Mesenchymal stem cell (in vitro differentiated cells and primary cell): ENCODE data around the gene SNCAIP.
A peak's percentile ranks its signal among the peaks of the same experiment; 100 is the strongest.

ENCODE experiments used
- DNase-seq: peaks from one replicate; pipeline ENCODE4 v3.0.0-alpha.2; 2013
- H2AFZ ChIP-seq: one replicate; pipeline ENCODE4 v1.6.1; 2013; ENCODE audit warnings: low read depth, mild to moderate bottlenecking, control low read depth, inconsistent platforms, low read length, moderate library complexity
- H2AK5ac ChIP-seq: 2 replicates; pipeline ENCODE4 v1.6.1; 2013; ENCODE audit warnings: low read length, moderate library complexity, mild to moderate bottlenecking, inconsistent platforms; ENCODE audit not compliant: severe bottlenecking
- H2BK120ac ChIP-seq: one replicate; pipeline ENCODE4 v1.6.1; 2013; ENCODE audit warnings: low read depth, mild to moderate bottlenecking, inconsistent platforms, low read length, moderate library complexity
- H2BK12ac ChIP-seq, 2 experiments: one replicate each; pipeline ENCODE4 v1.6.1; 2013; ENCODE audit warnings: inconsistent platforms in 2 of 2, low read length in 2 of 2, mild to moderate bottlenecking in 2 of 2, moderate library complexity in 2 of 2, control low read depth in 1 of 2
- H2BK15ac ChIP-seq: one replicate; pipeline ENCODE4 v1.6.1; 2013; ENCODE audit warnings: mild to moderate bottlenecking, low read depth, inconsistent platforms; ENCODE audit not compliant: poor library complexity, severe bottlenecking
- H2BK5ac ChIP-seq: 2 replicates; pipeline ENCODE4 v1.6.1; 2013; ENCODE audit warnings: low read depth, mild to moderate bottlenecking, low read length, control low read depth, inconsistent platforms; ENCODE audit not compliant: poor library complexity, severe bottlenecking
- H3K14ac ChIP-seq, 2 experiments: one replicate each; pipeline ENCODE4 v1.6.1; 2013; ENCODE audit warnings: inconsistent platforms in 2 of 2, low read length in 2 of 2, control low read depth in 1 of 2, mild to moderate bottlenecking in 1 of 2, moderate library complexity in 1 of 2
- H3K18ac ChIP-seq, 2 experiments: one replicate each; pipeline ENCODE4 v1.6.1; 2013; ENCODE audit warnings: inconsistent platforms in 2 of 2, low read length in 2 of 2, control low read depth in 1 of 2, low read depth in 1 of 2, mild to moderate bottlenecking in 1 of 2
- H3K23ac ChIP-seq, 2 experiments: one replicate each; pipeline ENCODE4 v1.6.1; 2013; ENCODE audit warnings: inconsistent platforms in 2 of 2, low read length in 2 of 2, mild to moderate bottlenecking in 2 of 2, moderate library complexity in 2 of 2, control low read depth in 1 of 2
- H3K27ac ChIP-seq: 2 replicates; pipeline ENCODE4 v1.5.1; 2013; ENCODE audit warnings: mild to moderate bottlenecking, moderate library complexity, low read length, control low read depth, inconsistent platforms; ENCODE audit not compliant: poor library complexity, severe bottlenecking
- H3K27me3 ChIP-seq, 2 experiments: 2 replicates each; pipeline versions ENCODE4 v1.6.1 to v1.7.0; 2013; ENCODE audit warnings: low read length in 2 of 2, mild to moderate bottlenecking in 2 of 2, moderate library complexity in 2 of 2, control low read depth in 1 of 2, inconsistent platforms in 1 of 2; ENCODE audit not compliant: control insufficient read depth in 1 of 2, insufficient read depth in 1 of 2
- H3K36me3 ChIP-seq, 2 experiments: 2 replicates each; pipeline versions ENCODE4 v1.6.1 to v1.7.0; 2013; ENCODE audit warnings: low read length in 2 of 2, control low read depth in 1 of 2, inconsistent platforms in 1 of 2, low read depth in 1 of 2, mild to moderate bottlenecking in 1 of 2; ENCODE audit not compliant: insufficient read depth in 2 of 2, control insufficient read depth in 1 of 2
- H3K4ac ChIP-seq, 2 experiments: one replicate each; pipeline ENCODE4 v1.6.1; 2013; ENCODE audit warnings: inconsistent platforms in 2 of 2, low read length in 2 of 2, mild to moderate bottlenecking in 2 of 2, moderate library complexity in 2 of 2, control low read depth in 1 of 2, low read depth in 1 of 2
- H3K4me1 ChIP-seq: 2 replicates; pipeline ENCODE4 v1.6.1; 2013; ENCODE audit warnings: low read depth, low read length, control low read depth; ENCODE audit not compliant: control insufficient read depth, insufficient read depth
- H3K4me2 ChIP-seq: 2 replicates; pipeline ENCODE4 v1.6.1; 2013; ENCODE audit warnings: low read length, mild to moderate bottlenecking, inconsistent platforms; ENCODE audit not compliant: poor library complexity, severe bottlenecking
- H3K4me3 ChIP-seq, 2 experiments: 2 replicates each; pipeline versions ENCODE4 v1.5.1 to v1.7.0; 2013; ENCODE audit warnings: low read length in 2 of 2, mild to moderate bottlenecking in 2 of 2, control low read depth in 1 of 2, low read depth in 1 of 2; ENCODE audit not compliant: insufficient read depth in 1 of 2
- H3K79me1 ChIP-seq: replicated peaks from 2 replicates; pipeline ENCODE4 v1.6.1; 2013; ENCODE audit warnings: mild to moderate bottlenecking, control low read depth, low read length, inconsistent platforms; ENCODE audit not compliant: poor library complexity, severe bottlenecking
- H3K9ac ChIP-seq: 2 replicates; pipeline ENCODE4 v1.7.0; 2013; ENCODE audit warnings: mild to moderate bottlenecking, low read length, moderate library complexity
- H3K9me3 ChIP-seq: 2 replicates; pipeline ENCODE4 v1.7.0; 2013; ENCODE audit warnings: mild to moderate bottlenecking, low read length; ENCODE audit not compliant: control insufficient read depth
- H4K8ac ChIP-seq: one replicate; pipeline ENCODE4 v1.6.1; 2013; ENCODE audit warnings: inconsistent platforms, mild to moderate bottlenecking, low read length, moderate library complexity
- H4K91ac ChIP-seq: one replicate; pipeline ENCODE4 v1.6.1; 2013; ENCODE audit warnings: mild to moderate bottlenecking, low read length, inconsistent platforms
- WGBS: methylation state at CpG from one replicate; pipeline ENCODE4 v1.1.7; 2013; ENCODE audit warnings: mixed read lengths; 5-methylcytosine and 5-hydroxymethylcytosine counted together

Gene SNCAIP

DNA sequence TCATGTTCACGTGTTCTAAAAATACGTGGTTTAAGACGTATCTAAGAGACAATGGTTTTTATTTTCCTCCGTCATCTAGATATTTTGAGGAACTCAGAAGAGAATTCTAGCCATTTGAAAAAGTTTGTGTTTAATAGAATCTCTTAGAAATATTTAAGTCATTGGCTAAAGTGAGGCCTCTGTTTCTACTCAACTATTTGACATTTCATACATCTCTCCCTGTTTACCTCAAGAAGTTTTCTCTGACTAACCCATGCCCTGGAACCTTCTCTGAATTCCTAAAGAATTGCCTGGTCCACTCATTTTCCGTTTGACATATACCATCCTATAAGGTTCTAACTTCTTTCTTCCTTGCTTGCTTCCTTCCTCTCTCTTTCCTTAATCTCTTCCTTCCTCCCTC, 178.7 kb downstream of the SNCAIP start:
- no peak overlapping the region for H4K8ac ChIP-seq
- H3K79me1 ChIP-seq: no peaks in the 10 kb centered on the region
- H2BK120ac ChIP-seq: no peak overlapping the region
- no peak overlapping the region for H3K9ac ChIP-seq
- no peak overlapping the region for H4K91ac ChIP-seq
- H3K23ac ChIP-seq: no peak overlapping the region
- no peak overlapping the region for H2AFZ ChIP-seq
- no peak for DNase-seq
- no peak overlapping the region for H2BK15ac ChIP-seq
- H3K36me3 ChIP-seq: no peaks in the 10 kb centered on the region
- H3K4me1 ChIP-seq: no peaks in the 10 kb centered on the region
- H3K9me3 ChIP-seq: no peaks in the 10 kb centered on the region
- no peak overlapping the region for H3K4me2 ChIP-seq
- H2BK12ac ChIP-seq: no peak overlapping the region
- H2AK5ac ChIP-seq: no peak overlapping the region
- no peak overlapping the region for H2BK5ac ChIP-seq
- no peak overlapping the region for H3K4ac ChIP-seq
- WGBS: 96% methylated on average over 5 of the region's 5 CpGs
- H3K27ac ChIP-seq: no peak overlapping the region
- no peak overlapping the region for H3K18ac ChIP-seq
- H3K4me3 ChIP-seq: no peak overlapping the region
- no peak overlapping the region for H3K14ac ChIP-seq
- H3K27me3 ChIP-seq: peaks cover 0 to 4% of the 10 kb centered on the region in 2 experiments

- no peaks in the 10 kb centered on the region for H3K36me3 ChIP-seq
- no peak overlapping the region for H3K23ac ChIP-seq
Measured at GRCh38 chr5:122492675-122493074, 180.6 kb downstream of the SNCAIP start.

GRCh38 chr5:122493091-122494021, 181.3 kb downstream of the SNCAIP start:
- no peak overlapping the region for H3K4me2 ChIP-seq
- no peak overlapping the region for H2AK5ac ChIP-seq
- no peak overlapping the region for H2BK120ac ChIP-seq
- no peak overlapping the region for H3K27ac ChIP-seq
- no peak overlapping the region for H3K4me3 ChIP-seq
- no peak overlapping the region for H3K23ac ChIP-seq
- H3K36me3 ChIP-seq: no peaks in the 10 kb centered on the region
- H2BK15ac ChIP-seq: no peak overlapping the region
- no peaks in the 10 kb centered on the region for H3K4me1 ChIP-seq
- no peak overlapping the region for H3K18ac ChIP-seq
- DNase-seq: no peak
- no peak overlapping the region for H3K9ac ChIP-seq
- H3K14ac ChIP-seq: no peak overlapping the region
- H2BK12ac ChIP-seq: peak overlapping the region in 1 of 2 experiments; percentile 7
- H3K79me1 ChIP-seq: no peaks in the 10 kb centered on the region
- no peak overlapping the region for H2AFZ ChIP-seq
- H3K4ac ChIP-seq: no peak overlapping the region
- peaks cover 0 to 4% of the 10 kb centered on the region in 2 experiments for H3K27me3 ChIP-seq
- no peak overlapping the region for H4K91ac ChIP-seq
- no peak overlapping the region for H4K8ac ChIP-seq
- WGBS: 64% methylated on average over 9 of the region's 9 CpGs
- H2BK5ac ChIP-seq: no peak overlapping the region
- H3K9me3 ChIP-seq: no peaks in the 10 kb centered on the region

More at GRCh38 chr5:122492675-122493074, 180.6 kb downstream of the SNCAIP start:
- H2BK120ac ChIP-seq: no peak overlapping the region
- no peak overlapping the region for H2BK12ac ChIP-seq
- no peak overlapping the region for H3K4me2 ChIP-seq
- no peak overlapping the region for H3K9ac ChIP-seq
- H3K27me3 ChIP-seq: peaks cover 0 to 4% of the 10 kb centered on the region in 2 experiments
- no peak overlapping the region for H2BK15ac ChIP-seq
- H3K79me1 ChIP-seq: no peaks in the 10 kb centered on the region
- WGBS: 74% methylated on average over 2 of the region's 3 CpGs
- H3K14ac ChIP-seq: no peak overlapping the region
- DNase-seq: peak; percentile 25
- no peak overlapping the region for H3K18ac ChIP-seq
- no peak overlapping the region for H4K8ac ChIP-seq
- no peak overlapping the region for H3K4me3 ChIP-seq
- no peak overlapping the region for H2AK5ac ChIP-seq
- H2BK5ac ChIP-seq: no peak overlapping the region
- no peaks in the 10 kb centered on the region for H3K9me3 ChIP-seq
- H3K27ac ChIP-seq: no peak overlapping the region
- no peak overlapping the region for H3K4ac ChIP-seq
- H4K91ac ChIP-seq: no peak overlapping the region
- H3K4me1 ChIP-seq: no peaks in the 10 kb centered on the region
- no peak overlapping the region for H2AFZ ChIP-seq

GRCh38 chr5:122494109-122494508, 182.1 kb downstream of the SNCAIP start:
- no peaks in the 10 kb centered on the region for H3K36me3 ChIP-seq
- no peak overlapping the region for H4K91ac ChIP-seq
- H3K14ac ChIP-seq: no peak overlapping the region
- no peak overlapping the region for H4K8ac ChIP-seq
- H3K23ac ChIP-seq: no peak overlapping the region
- no peak overlapping the region for H3K27ac ChIP-seq
- no peak overlapping the region for H3K18ac ChIP-seq
- H3K4me2 ChIP-seq: no peak overlapping the region
- DNase-seq: no peak
- H3K4ac ChIP-seq: no peak overlapping the region
- no peaks in the 10 kb centered on the region for H3K79me1 ChIP-seq
- H3K4me3 ChIP-seq: no peak overlapping the region
- H2AK5ac ChIP-seq: no peak overlapping the region
- H2BK15ac ChIP-seq: no peak overlapping the region
- H3K9me3 ChIP-seq: no peaks in the 10 kb centered on the region
- H2BK5ac ChIP-seq: no peak overlapping the region
- H2BK120ac ChIP-seq: no peak overlapping the region
- 90% methylated on average over 4 of the region's 4 CpGs for whole genome bisulfite sequencing
- H3K9ac ChIP-seq: no peak overlapping the region
- peaks cover 0 to 4% of the 10 kb centered on the region in 2 experiments for H3K27me3 ChIP-seq
- H2AFZ ChIP-seq: no peak overlapping the region
- H2BK12ac ChIP-seq: no peak overlapping the region
- no peaks in the 10 kb centered on the region for H3K4me1 ChIP-seq
